BLaER1 treated with 17β-estradiol and CSF1 and Interleukin-3, amounts not matched to agents 10 nM and 100 nM (cell line): ENCODE measurements around the gene LDB2.

Experiments
- H3K27ac ChIP-seq, 11 experiments: shearing (Covaris generic); formaldehyde crosslinking; 2 replicates each; pipeline ENCODE4 v1.8.1; 2022
- H3K27me3 ChIP-seq, 11 experiments: shearing (Covaris generic); formaldehyde crosslinking; 2 replicates each; pipeline ENCODE4 v1.8.1; 2022
- H3K36me3 ChIP-seq, 11 experiments: shearing (Covaris generic); formaldehyde crosslinking; 2 replicates each; pipeline ENCODE4 v1.8.1; 2022
- H3K4me1 ChIP-seq, 10 experiments: shearing (Covaris generic); formaldehyde crosslinking; 2 replicates each; pipeline ENCODE4 v1.8.1; 2022
- H3K4me2 ChIP-seq, 11 experiments: shearing (Covaris generic); formaldehyde crosslinking; 2 replicates each; pipeline ENCODE4 v1.8.1; 2022
- H3K4me3 ChIP-seq, 10 experiments: shearing (Covaris generic); formaldehyde crosslinking; 2 replicates each; pipeline ENCODE4 v1.8.1; 2022
- H3K9ac ChIP-seq, 11 experiments: shearing (Covaris generic); formaldehyde crosslinking; 2 replicates each; pipeline ENCODE4 v1.8.1; 2022
- H3K9me3 ChIP-seq, 11 experiments: shearing (Covaris generic); formaldehyde crosslinking; replicated peaks in 1 of 11; 2 replicates each; pipeline ENCODE4 v1.8.1; 2022
- H4K20me1 ChIP-seq, 11 experiments: shearing (Covaris generic); formaldehyde crosslinking; 2 replicates each; pipeline ENCODE4 v1.8.1; 2022
- Cebpa-rat ChIP-seq, 11 experiments: shearing (Covaris generic); IDR thresholded peaks; 2 replicates each; pipeline ENCODE4 v1.8.1; 2022

LDB2 gene

DNA sequence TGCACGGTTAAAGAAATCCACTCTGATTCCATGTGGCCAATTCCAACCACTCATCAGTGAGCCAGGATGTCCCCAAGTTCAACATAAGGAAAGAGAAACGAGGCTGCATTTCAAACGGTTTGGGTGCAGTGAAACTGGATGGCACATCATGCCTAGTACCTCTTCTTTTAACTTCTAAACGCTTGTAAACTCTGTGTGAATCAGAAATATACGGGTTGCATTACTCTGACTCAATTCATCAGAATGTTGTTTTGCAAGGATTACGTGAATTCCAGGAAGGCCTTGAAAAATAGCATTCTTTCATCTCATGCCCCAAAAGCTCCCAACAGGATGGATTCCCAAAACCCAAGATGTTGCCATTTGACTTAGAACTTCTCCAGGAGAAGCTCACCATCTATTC, 270.4 kb downstream of the LDB2 start:
- no peak overlapping the region for H3K4me3 ChIP-seq
- no peak overlapping the region for H3K27ac ChIP-seq
- H3K9me3 ChIP-seq: peaks cover 0 to 3% (median 0%) of the 10 kb centered on the region in 11 experiments; a peak in 1 of 22 replicates
- H3K27me3 ChIP-seq: no peaks in the 10 kb centered on the region
- H3K9ac ChIP-seq: no peak overlapping the region
- no peak overlapping the region for H3K4me2 ChIP-seq
- no peaks in the 10 kb centered on the region for H4K20me1 ChIP-seq
- TF ChIP-seq Cebpa-rat (IDR thresholded peaks at IDR 0.05): no peak
- H3K4me1 ChIP-seq: no peaks in the 10 kb centered on the region
- no peaks in the 10 kb centered on the region for H3K36me3 ChIP-seq

DNA sequence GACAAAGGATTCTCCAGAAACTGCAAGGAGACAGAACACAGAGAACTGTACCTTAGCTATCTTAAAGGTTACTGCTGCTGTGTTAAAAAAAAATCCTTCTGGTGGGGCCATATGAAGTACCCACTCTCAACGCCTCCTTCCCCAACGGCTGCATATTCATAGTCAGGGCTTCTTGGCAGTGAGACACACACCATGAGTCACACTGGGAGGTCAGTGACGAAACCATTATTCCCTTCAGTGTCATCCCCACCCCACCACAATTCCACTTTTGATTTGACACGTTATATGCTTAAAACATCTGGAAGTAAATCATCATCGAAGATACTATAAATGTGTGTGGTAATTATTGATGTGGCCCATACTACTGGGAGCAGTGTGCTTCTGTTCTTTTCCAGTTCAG, 271.5 kb downstream of the LDB2 start:
- Histone ChIP-seq H3K27me3 (no peaks in the 10 kb centered on the region), H4K20me1 (no peaks in the 10 kb centered on the region), H3K27ac (no peak overlapping the region), H3K4me2 (no peak overlapping the region), H3K4me1 (no peaks in the 10 kb centered on the region), H3K9ac (no peak overlapping the region), H3K9me3 (peaks cover 0 to 3% (median 0%) of the 10 kb centered on the region in 11 experiments; a peak in 1 of 22 replicates), H3K4me3 (no peak overlapping the region), H3K36me3 (no peaks in the 10 kb centered on the region)
- no peak for TF ChIP-seq Cebpa-rat (IDR thresholded peaks at IDR 0.05)

DNA sequence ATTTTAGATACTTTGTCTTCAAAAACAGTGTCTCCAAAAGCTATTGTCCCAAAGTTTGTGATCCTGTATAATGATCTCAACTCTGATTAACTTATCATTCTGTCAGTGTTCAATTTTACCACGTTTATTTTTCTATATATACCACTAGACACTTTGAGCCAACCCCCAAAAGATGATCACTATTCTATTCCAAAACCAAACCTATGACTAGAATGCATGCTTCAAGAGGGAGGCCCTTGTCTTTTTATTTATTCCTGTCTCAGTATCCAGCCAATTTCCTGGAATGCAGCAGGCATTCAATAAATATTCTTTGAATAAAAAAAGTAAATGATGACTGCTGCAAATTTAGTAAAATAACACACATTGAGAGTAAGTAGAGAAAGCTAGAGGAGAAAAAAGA, 275.6 kb downstream of the LDB2 start:
- Histone ChIP-seq H3K36me3 (no peaks in the 10 kb centered on the region), H3K27ac (no peak overlapping the region), H3K9me3 (peaks cover 0 to 11% (median 0%) of the 10 kb centered on the region in 11 experiments; a peak in 7 of 22 replicates), H3K27me3 (no peaks in the 10 kb centered on the region), H3K4me2 (no peak overlapping the region), H4K20me1 (no peaks in the 10 kb centered on the region), H3K9ac (no peak overlapping the region), H3K4me3 (no peak overlapping the region), H3K4me1 (no peaks in the 10 kb centered on the region)
- no peak for TF ChIP-seq Cebpa-rat (IDR thresholded peaks at IDR 0.05)

DNA sequence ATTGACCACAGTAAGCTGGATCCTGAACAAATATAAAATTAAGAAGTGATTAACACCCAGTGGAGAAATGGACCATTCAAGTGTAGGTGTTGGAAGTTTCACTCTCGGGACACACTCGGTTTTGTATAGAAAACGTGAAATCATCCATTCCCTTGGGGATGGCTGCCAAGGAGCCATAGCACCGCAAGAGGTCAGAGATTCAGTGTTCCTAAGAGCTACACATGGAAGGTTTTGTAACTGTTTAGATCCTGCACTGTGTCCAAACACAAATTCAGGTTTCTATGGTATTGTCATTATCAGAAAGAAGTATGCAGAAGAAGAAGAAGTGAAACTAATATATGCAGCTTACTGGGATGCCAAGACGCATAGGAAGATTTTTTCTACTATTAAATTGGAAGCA, 281.0 kb downstream of the LDB2 start:
- H4K20me1 ChIP-seq: no peaks in the 10 kb centered on the region
- H3K9me3 ChIP-seq: peaks cover 0 to 13% (median 0%) of the 10 kb centered on the region in 11 experiments; a peak in 7 of 22 replicates
- H3K4me1 ChIP-seq: no peaks in the 10 kb centered on the region
- H3K36me3 ChIP-seq: no peaks in the 10 kb centered on the region
- no peak overlapping the region for H3K27ac ChIP-seq
- H3K4me3 ChIP-seq: no peak overlapping the region
- H3K4me2 ChIP-seq: no peak overlapping the region
- TF ChIP-seq Cebpa-rat (IDR thresholded peaks at IDR 0.05): no peak
- no peak overlapping the region for H3K9ac ChIP-seq
- H3K27me3 ChIP-seq: no peaks in the 10 kb centered on the region

DNA sequence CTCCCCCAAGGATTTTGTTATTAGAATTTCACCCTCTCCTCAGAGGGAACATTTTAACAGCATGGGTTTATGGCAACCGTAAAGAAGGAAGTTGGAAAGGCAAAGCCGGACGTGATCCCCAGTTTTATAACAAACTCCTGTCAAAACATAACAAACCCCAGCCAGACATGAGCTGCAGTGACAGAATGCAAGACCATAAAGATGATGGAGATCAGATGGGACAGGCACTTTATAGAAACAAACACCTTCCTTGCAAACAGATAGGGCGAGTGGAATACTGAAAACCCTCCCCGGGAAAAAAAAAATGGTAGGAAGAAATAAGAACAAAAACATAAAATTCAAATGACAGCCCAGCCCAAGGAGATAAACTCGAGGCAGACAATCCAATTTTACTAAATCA, 281.4 kb downstream of the LDB2 start:
- Histone ChIP-seq H3K9ac (no peak overlapping the region), H4K20me1 (no peaks in the 10 kb centered on the region), H3K27me3 (no peaks in the 10 kb centered on the region), H3K4me3 (no peak overlapping the region), H3K36me3 (no peaks in the 10 kb centered on the region), H3K27ac (no peak overlapping the region), H3K9me3 (peaks cover 0 to 13% (median 0%) of the 10 kb centered on the region in 11 experiments; a peak in 7 of 22 replicates), H3K4me1 (no peaks in the 10 kb centered on the region), H3K4me2 (no peak overlapping the region)
- TF ChIP-seq Cebpa-rat (IDR thresholded peaks at IDR 0.05): no peak

DNA sequence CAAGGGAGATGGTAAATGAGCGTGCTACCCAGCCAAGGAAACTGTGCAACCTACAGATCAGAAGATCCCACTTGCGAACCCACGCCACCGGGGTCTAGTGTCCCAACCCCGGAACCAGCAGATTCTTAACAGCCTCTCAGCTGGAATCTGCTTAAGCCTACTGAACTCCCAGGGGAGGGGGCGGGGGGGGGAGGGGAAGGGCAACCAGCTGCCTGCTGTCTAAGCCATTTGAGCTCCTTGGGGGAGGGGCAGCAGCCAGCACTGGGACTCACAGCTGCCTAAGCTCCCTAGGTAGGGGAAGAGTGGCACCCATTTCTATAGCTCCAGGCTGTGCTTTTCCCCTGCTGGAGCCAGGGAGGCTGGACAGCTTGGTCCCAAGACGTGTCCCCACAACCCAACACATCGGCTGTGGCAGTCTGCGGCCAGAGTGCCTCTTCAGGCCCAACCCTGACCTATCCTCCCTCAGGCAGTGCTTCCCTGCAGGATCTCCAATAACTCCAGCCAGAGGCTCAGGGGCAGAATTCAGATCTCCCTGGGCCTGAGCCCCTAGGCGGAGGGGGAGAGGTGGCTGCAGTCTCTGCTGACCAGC, 289.2 kb downstream of the LDB2 start:
- H3K4me3 ChIP-seq: no peak overlapping the region
- H3K36me3 ChIP-seq: no peaks in the 10 kb centered on the region
- no peak overlapping the region for H3K9ac ChIP-seq
- no peak overlapping the region for H3K27ac ChIP-seq
- no peak overlapping the region for H3K4me2 ChIP-seq
- no peaks in the 10 kb centered on the region for H3K27me3 ChIP-seq
- no peak for TF ChIP-seq Cebpa-rat (IDR thresholded peaks at IDR 0.05)
- peaks cover 0 to 6% (median 0%) of the 10 kb centered on the region in 11 experiments; a peak in 6 of 22 replicates for H3K9me3 ChIP-seq
- no peaks in the 10 kb centered on the region for H3K4me1 ChIP-seq
- no peaks in the 10 kb centered on the region for H4K20me1 ChIP-seq

DNA sequence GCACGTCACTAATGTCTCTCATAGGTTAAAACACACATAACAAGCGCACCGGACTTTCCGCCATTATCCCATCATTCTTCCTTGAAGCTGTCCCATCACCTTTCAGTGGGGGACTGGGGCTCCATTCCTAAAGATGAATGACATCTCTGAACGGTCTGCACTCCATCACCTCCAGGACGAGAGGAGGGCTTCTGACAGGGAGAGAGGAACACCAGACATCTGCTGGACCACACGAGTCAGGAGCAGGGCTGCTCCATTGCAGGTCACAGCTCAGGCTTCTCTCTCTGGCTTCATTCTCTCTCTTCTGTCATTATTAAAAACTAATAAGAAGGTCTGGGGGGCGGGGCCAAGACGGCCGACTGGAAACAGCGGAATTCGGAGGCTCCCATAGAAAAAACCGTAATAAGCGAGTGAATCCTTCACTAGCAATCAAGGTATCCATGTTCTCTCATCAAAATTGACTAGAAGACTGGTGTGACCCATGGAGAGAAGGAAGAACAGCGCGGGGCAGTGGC, 289.8 kb downstream of the LDB2 start:
- H3K36me3 ChIP-seq: no peaks in the 10 kb centered on the region
- H3K4me2 ChIP-seq: no peak overlapping the region
- H3K9me3 ChIP-seq: peaks cover 0 to 6% (median 0%) of the 10 kb centered on the region in 11 experiments; a peak in 5 of 22 replicates
- TF ChIP-seq Cebpa-rat (IDR thresholded peaks at IDR 0.05): no peak
- H3K27ac ChIP-seq: no peak overlapping the region
- no peaks in the 10 kb centered on the region for H3K27me3 ChIP-seq
- no peaks in the 10 kb centered on the region for H4K20me1 ChIP-seq
- no peak overlapping the region for H3K4me3 ChIP-seq
- H3K4me1 ChIP-seq: no peaks in the 10 kb centered on the region
- no peak overlapping the region for H3K9ac ChIP-seq

DNA sequence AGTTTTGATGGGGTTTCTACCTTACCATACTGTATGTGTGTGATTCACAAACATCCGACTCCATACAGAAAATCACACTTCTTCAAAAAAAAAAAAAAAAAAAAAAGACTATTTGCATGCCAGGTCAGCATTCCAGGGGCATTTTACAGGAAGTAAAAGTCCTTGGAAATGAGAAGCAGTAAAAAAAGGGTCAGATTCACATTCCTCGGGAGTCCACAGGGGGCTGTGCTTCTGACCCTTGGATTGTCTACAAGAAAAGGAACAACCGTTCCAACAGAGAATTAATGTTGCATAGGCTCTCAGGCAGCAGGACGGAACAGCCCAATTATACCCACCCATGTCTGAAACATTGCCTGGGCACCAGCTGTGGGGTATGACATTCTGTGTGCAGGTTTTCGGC, 290.3 kb downstream of the LDB2 start:
- Histone ChIP-seq H3K27ac (no peak overlapping the region), H3K4me2 (no peak overlapping the region), H3K4me3 (no peak overlapping the region), H3K4me1 (no peaks in the 10 kb centered on the region), H3K36me3 (no peaks in the 10 kb centered on the region), H3K27me3 (no peaks in the 10 kb centered on the region), H3K9me3 (peaks cover 0 to 6% (median 0%) of the 10 kb centered on the region in 11 experiments; a peak in 5 of 22 replicates), H3K9ac (no peak overlapping the region), H4K20me1 (no peaks in the 10 kb centered on the region)
- no peak for TF ChIP-seq Cebpa-rat (IDR thresholded peaks at IDR 0.05)

DNA sequence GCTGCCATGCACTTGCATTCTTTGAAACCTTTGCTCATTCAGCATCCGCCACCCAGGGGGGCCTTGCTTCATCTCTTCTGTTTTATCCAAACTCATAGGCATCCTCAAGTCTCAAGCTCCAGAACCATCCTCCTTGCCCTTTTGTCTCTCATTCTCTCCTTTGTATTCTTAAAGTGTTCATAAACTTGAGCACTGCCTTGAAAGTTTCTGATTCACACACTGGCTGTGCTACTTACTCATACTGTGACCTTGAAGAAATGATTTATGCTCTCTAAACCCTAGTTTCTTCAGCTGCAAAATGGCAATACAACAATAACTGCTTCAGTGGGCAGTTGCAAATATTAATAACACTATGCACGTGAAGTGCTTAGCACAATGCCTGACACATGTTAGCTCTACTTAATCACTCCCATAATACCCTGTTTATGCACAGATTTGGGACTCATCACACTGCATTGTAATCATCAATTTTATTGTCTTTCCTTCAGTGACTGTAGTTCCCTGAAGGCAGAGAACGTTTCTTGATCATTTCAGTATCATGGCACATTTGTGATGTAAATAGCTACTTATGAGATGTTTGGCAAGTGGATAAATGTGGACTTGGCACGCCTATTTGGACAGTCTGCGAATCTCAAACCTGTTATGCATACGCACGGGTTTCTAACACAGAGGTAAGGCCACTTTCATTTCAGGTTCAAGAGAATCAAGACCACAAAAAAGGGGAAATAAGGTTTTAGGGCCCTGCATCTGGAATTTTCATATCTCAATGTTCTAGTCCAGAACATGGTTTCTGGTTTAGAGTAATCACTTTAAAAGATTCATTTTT, 291.0 kb downstream of the LDB2 start:
- Histone ChIP-seq H3K4me1 (no peaks in the 10 kb centered on the region), H3K27me3 (no peaks in the 10 kb centered on the region), H3K9ac (no peak overlapping the region), H3K4me3 (no peak overlapping the region), H3K36me3 (no peaks in the 10 kb centered on the region), H4K20me1 (no peaks in the 10 kb centered on the region), H3K4me2 (no peak overlapping the region), H3K9me3 (peaks cover 0 to 6% (median 0%) of the 10 kb centered on the region in 11 experiments; a peak in 5 of 22 replicates), H3K27ac (no peak overlapping the region)
- no peak for TF ChIP-seq Cebpa-rat (IDR thresholded peaks at IDR 0.05)
